Right lobe of liver (tissue), 6 donors: ENCODE data around the gene SH3BP2. TPM values are rescaled to one million over a fixed set of nuclear protein-coding genes. Genes with fewer than 3 reads are reported as not detected.
A peak's percentile ranks its signal among the peaks of the same experiment; 100 is the strongest.

Source experiments
- ATAC-seq, 4 donors: fragments of 200-7000 bp; cut with Tn5 transposase; one replicate each; pipeline ENCODE4 v1.9.1; 2020; ENCODE audit warnings: mild to moderate bottlenecking in 4 of 4, moderate library complexity in 4 of 4
- DNase-seq, 3 donors: peaks; one replicate each; pipeline ENCODE4 v3.0.0-alpha.2; 2020
- H3K27ac ChIP-seq, 3 donors: fragments of 200-600 bp; one replicate each; pipeline ENCODE4 v1.8.0; 2022
- H3K27me3 ChIP-seq, 2 donors: fragments of 200-600 bp; one replicate each; pipeline ENCODE4 v1.8.0; 2022
- H3K36me3 ChIP-seq, 4 donors: fragments of 200-600 bp; sonication (generic) in 1 of 4; one replicate each; pipeline versions ENCODE4 v1.5.1 to v1.8.0; 2017 to 2022; ENCODE audit warnings: control low read depth in 1 of 4
- H3K4me1 ChIP-seq, 4 donors: fragments of 200-600 bp; sonication (generic) in 1 of 4; one replicate each; pipeline versions ENCODE4 v1.5.1 to v1.8.0; 2017 to 2022; ENCODE audit warnings: control low read depth in 1 of 4
- H3K4me3 ChIP-seq, 3 donors: fragments of 200-600 bp; one replicate each; pipeline ENCODE4 v1.8.0; 2022
- H3K9me3 ChIP-seq, 4 donors: fragments of 200-600 bp; sonication (generic) in 1 of 4; one replicate each; pipeline versions ENCODE4 v1.5.1 to v1.8.0; 2017 to 2022; ENCODE audit warnings: control low read depth in 1 of 4
- POLR2A ChIP-seq: fragments of 450-650 bp; IDR thresholded peaks from one replicate; pipeline ENCODE4 v1.6.1; 2017; ENCODE audit warnings: antibody characterized with exemption, mild to moderate bottlenecking
- WGBS: methylation state at CpG from one replicate; pipeline ENCODE4 v1.1.6; 2018; ENCODE audit warnings: low coverage, low lambda C conversion rate; ENCODE audit not compliant: insufficient coverage; ENCODE audit errors: missing lambda C conversion rate; 5-methylcytosine and 5-hydroxymethylcytosine counted together
- intact Hi-C, 2 donors: fragments of 100-400 bp; cut with DNase I; formaldehyde crosslinking; loops; one replicate each; pipeline versions ENCODE4 v1.11.2 to v1.14.1; 2022
- total RNA-seq, 6 experiments: library from RNA; depleted of rRNA in 2 of 6; stranded (reverse); fragments of >200 nt in 2 of 6; fragmentation: NEBNext Ultra II Directional in 3 of 6; extraction: Animal tissue kit (Norgen Biotek cat#: 25700) in 3 of 6; gene quantifications; one replicate each; pipeline versions ENCODE4 v1.1.0 to v1.2.4, GENCODE V29; 2016 to 2023
- TF ChIP-seq, protein P1 (sequence below), 4 donors: fragments of 200-600 bp in 3 of 4; fragments of 450-650 bp in 1 of 4; IDR thresholded peaks; one replicate each; pipeline versions ENCODE4 v1.5.1 to v1.8.0; 2016 to 2022; ENCODE audit warnings: antibody characterized with exemption in 4 of 4, mild to moderate bottlenecking in 2 of 4
- donor health status: DM: no; HTN: yes; CAD: no.
- donor health status: DM: no; HTN: no; CAD: no.
- donor health status: DM: no; HTN: no; CAD: no.
- donor health status: DM: no; HTN: yes; CAD: no.
- donor health status: DM: no; HTN: yes; CAD: no.

SH3BP2 gene
- total RNA-seq, 6 experiments from 2014 or later: 34.9 to 51.8 (median 40.7) TPM

DNA sequence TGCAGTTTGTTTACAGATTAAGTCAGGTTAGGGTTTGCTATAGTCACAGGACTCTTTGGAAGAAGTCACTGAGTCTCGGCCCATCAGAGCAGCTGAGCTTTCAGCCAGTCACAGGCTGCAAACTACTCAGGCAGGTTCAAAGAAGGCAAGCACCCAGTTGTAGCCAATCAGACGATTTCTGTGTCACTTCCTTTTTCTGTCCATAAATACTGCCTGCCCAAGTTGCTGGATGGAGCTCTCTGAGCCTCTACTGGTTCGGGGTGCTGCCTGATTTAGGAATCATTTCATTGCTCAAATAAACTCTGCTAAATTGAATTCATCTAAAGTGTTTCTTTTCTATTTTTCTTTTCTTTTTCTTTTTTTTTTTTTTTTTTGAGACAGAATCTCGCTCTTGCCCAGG lies 7.3 kb upstream of the SH3BP2 start:
- Histone ChIP-seq H3K36me3 (no peaks in the 10 kb centered on the region), H3K27me3 (no peaks in the 10 kb centered on the region), H3K27ac (no peak overlapping the region), H3K4me1 (peaks cover 0 to 10% (median 4%) of the 10 kb centered on the region in 4 donors), H3K9me3 (no peaks in the 10 kb centered on the region), H3K4me3 (no peak overlapping the region)
- TF ChIP-seq, protein P1, sequence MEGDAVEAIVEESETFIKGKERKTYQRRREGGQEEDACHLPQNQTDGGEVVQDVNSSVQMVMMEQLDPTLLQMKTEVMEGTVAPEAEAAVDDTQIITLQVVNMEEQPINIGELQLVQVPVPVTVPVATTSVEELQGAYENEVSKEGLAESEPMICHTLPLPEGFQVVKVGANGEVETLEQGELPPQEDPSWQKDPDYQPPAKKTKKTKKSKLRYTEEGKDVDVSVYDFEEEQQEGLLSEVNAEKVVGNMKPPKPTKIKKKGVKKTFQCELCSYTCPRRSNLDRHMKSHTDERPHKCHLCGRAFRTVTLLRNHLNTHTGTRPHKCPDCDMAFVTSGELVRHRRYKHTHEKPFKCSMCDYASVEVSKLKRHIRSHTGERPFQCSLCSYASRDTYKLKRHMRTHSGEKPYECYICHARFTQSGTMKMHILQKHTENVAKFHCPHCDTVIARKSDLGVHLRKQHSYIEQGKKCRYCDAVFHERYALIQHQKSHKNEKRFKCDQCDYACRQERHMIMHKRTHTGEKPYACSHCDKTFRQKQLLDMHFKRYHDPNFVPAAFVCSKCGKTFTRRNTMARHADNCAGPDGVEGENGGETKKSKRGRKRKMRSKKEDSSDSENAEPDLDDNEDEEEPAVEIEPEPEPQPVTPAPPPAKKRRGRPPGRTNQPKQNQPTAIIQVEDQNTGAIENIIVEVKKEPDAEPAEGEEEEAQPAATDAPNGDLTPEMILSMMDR (IDR thresholded peaks at IDR 0.05): no peak
- TF ChIP-seq POLR2A: no peak
- ATAC-seq (peak in 2 of 4 donors; percentile 5 to 6), DNase-seq (peak in 1 of 3 donors; percentile 36)
- intact Hi-C loops: no loop called here
- WGBS: 50% methylated on average over 2 of the region's 4 CpGs

DNA sequence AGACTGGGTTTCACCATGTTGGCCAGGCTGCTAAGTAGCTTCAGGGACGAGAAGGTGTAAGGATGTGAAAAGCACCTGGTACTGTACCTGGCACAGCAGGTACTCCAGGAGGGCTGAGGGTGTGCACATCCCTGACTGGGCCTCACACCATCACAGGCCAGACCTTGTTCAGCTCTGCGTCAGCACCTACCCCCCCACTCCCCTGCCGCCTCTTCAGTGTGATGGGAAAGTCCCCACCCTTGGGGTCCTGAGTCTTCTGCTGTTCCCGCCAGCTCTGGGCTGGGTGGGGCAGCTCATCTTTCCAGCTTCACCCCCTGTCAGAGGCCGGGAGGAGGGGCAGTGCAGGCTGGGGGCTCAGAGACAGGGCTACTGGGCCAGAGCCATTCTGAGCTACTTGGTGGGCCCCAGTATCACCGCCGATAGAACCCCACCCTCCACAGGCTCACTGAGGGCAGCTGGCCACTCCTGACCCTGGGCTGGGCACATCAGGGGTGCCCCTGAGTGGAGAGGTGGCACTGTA lies 6.7 kb upstream of the SH3BP2 start:
- Histone ChIP-seq H3K4me1 (peaks cover 0 to 16% (median 7%) of the 10 kb centered on the region in 4 donors), H3K4me3 (no peak overlapping the region), H3K9me3 (no peaks in the 10 kb centered on the region), H3K36me3 (no peaks in the 10 kb centered on the region), H3K27me3 (no peaks in the 10 kb centered on the region), H3K27ac (no peak overlapping the region)
- TF ChIP-seq POLR2A: no peak
- TF ChIP-seq, protein P1 (IDR thresholded peaks at IDR 0.05): no peak
- ATAC-seq (no peak), DNase-seq (peak in 1 of 3 donors; percentile 49)
- WGBS: 67% methylated on average over 1 of the region's 7 CpGs
- intact Hi-C loops: no loop called here

DNA sequence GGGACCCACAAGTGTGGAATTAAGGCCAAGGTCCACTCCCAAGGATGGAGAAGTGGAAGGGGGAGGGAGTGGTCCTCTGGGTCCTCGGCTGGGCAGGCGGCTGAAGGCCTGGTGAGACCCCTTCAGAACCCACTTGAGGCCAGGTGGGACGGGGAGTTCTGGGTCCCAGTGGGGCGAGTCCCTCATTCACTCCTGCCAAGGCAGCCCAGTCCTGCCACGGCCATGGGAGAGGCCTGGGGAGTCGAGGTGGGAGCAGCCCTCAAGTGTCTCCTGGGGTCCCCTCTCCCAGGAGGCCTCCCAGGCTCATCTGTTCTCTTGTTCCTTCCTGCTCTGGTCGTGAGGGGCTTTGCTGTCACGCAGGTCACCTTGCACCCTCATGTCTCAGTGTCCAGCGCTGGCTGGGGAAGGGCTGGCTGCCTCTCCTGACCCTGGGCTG lies 6.1 kb upstream of the SH3BP2 start:
- H3K27ac ChIP-seq: no peak overlapping the region
- TF ChIP-seq, protein P1 (IDR thresholded peaks at IDR 0.05): no peak
- TF ChIP-seq POLR2A: no peak
- peaks cover 0 to 22% (median 10%) of the 10 kb centered on the region in 4 donors for H3K4me1 ChIP-seq
- no peak overlapping the region for H3K4me3 ChIP-seq
- no peaks in the 10 kb centered on the region for H3K9me3 ChIP-seq
- no peaks in the 10 kb centered on the region for H3K27me3 ChIP-seq
- ATAC-seq (no peak), DNase-seq (peak in 1 of 3 donors; percentile 53)
- no peaks in the 10 kb centered on the region for H3K36me3 ChIP-seq
- intact Hi-C loops: no loop called here
- no CpG with 5 or more reads among the region's 9 CpGs for WGBS

DNA sequence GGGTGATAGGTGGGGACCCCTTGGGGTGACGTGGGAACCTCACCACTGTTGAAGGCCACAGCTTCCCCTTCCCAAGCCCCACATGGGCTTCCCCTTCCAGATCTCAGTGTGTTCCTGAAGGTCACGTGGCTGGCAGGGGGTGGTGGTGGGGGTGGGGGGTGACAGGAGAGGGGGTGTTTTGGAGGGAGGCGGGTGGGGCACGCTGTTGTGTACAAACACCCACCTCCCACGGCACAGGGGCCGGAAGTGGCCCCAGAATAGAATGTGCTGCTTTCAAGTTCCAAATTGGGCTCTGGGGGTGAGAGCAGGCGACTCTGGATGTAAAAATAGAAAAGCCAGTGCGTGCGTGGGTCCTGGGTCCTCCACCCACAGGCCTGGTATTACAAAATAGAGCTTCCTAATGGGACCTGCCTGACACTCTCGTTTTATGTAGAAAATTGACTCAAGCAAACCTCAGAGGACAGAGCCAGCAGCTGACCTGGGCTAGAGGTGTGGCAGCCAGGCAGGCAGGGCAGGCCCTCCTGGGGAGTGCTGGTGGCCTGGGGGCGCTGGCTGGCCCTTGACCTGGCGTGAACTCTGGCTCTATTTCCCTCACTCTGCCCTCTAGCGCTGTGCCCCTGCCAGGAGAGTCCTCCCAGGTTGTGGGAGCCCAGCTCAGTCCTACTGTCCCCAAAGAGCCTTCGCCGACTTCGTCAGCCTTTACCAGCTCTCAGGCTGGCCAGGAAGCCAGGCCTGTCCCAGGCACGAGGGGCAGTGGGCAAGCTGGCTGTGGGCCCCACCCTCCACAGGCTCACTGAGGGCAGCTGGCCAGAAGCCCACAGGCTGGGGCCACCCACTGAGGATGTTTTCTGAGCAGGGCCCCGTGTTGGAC lies 5.4 kb upstream of the SH3BP2 start:
- 59% methylated on average over 11 of the region's 18 CpGs for WGBS
- no peak for TF ChIP-seq POLR2A
- TF ChIP-seq, protein P1 (IDR thresholded peaks at IDR 0.05): no peak
- intact Hi-C loops: no loop called here
- Histone ChIP-seq H3K27ac (peak overlapping the region in 1 of 3 donors; percentile 25), H3K9me3 (no peaks in the 10 kb centered on the region), H3K27me3 (no peaks in the 10 kb centered on the region), H3K36me3 (no peaks in the 10 kb centered on the region), H3K4me3 (no peak overlapping the region), H3K4me1 (peaks cover 0 to 29% (median 13%) of the 10 kb centered on the region in 4 donors)
- DNase-seq (peak; percentile 51 to 62 (median 56)), ATAC-seq (peak in 2 of 4 donors; percentile 2 to 5)
